ENCODE data around the gene METTL14. TPM values are rescaled to one million over a fixed set of nuclear protein-coding genes. Genes with fewer than 3 reads are reported as not detected.

The METTL14 gene
- total RNA-seq, 1 experiment from 2014 or later: 26.1 TPM

DNA sequence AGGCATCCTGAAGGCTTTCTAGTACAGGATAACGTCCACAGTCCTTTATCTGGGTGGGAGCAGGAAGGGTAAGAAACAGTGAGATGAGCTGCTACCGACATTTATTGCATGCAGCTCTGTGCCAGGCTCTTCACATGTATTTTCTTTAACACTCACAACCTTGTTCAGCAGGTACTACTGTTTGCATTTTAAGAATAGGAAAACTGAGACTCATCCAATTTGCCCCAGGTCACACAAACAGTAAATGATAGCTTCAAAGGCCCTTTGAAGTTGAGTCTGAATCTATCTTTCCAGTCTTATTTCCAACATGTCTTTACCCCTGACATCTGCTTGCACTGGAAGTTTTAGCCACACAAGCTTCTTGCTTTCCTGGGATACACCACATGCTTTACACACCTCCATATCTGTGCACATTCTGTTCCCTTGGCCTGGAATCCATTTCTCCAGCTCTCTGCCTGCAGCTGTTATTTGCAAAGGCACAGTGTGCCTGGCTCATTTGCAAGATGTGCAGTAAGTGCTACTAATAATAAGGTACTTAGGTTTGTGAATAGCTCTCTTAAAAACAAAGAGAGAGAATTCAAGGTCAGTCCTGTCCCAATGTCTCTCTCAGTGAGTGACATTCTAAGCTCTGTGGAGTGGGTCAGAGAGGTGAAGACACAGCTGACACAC, 61.2 kb downstream of the METTL14 start:
- Mint-ChIP-seq H3K27ac (ENCODE audit: unreplicated experiment) (no peak overlapping the region), H3K27me3 (ENCODE audit: unreplicated experiment) (no peaks in the 10 kb centered on the region), H3K9me3 (ENCODE audit: low read depth, unreplicated experiment) (no peaks in the 10 kb centered on the region), H3K36me3 (ENCODE audit: insufficient read depth, unreplicated experiment) (peaks cover 17% of the 10 kb centered on the region), H3K4me1 (ENCODE audit: low read depth, unreplicated experiment) (no peaks in the 10 kb centered on the region), H3K4me3 (ENCODE audit: low read depth, unreplicated experiment) (no peak overlapping the region)
- CTCF ChIA-PET: interaction anchor here (0.6 kb wide), 1 partner anchor 145 kb away, joined by 4 read pairs; no protein-coding TSS in a partner anchor
- no peak for DNase-seq
- TF ChIP-seq, protein P1, sequence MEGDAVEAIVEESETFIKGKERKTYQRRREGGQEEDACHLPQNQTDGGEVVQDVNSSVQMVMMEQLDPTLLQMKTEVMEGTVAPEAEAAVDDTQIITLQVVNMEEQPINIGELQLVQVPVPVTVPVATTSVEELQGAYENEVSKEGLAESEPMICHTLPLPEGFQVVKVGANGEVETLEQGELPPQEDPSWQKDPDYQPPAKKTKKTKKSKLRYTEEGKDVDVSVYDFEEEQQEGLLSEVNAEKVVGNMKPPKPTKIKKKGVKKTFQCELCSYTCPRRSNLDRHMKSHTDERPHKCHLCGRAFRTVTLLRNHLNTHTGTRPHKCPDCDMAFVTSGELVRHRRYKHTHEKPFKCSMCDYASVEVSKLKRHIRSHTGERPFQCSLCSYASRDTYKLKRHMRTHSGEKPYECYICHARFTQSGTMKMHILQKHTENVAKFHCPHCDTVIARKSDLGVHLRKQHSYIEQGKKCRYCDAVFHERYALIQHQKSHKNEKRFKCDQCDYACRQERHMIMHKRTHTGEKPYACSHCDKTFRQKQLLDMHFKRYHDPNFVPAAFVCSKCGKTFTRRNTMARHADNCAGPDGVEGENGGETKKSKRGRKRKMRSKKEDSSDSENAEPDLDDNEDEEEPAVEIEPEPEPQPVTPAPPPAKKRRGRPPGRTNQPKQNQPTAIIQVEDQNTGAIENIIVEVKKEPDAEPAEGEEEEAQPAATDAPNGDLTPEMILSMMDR (IDR thresholded peaks at IDR 0.05; ENCODE audit: unreplicated experiment): no peak
- no TSS peak for BruUV-seq (replicated peaks)
- intact Hi-C loops (cut with micrococcal nuclease; ENCODE audit: unreplicated experiment): no loop called here

DNA sequence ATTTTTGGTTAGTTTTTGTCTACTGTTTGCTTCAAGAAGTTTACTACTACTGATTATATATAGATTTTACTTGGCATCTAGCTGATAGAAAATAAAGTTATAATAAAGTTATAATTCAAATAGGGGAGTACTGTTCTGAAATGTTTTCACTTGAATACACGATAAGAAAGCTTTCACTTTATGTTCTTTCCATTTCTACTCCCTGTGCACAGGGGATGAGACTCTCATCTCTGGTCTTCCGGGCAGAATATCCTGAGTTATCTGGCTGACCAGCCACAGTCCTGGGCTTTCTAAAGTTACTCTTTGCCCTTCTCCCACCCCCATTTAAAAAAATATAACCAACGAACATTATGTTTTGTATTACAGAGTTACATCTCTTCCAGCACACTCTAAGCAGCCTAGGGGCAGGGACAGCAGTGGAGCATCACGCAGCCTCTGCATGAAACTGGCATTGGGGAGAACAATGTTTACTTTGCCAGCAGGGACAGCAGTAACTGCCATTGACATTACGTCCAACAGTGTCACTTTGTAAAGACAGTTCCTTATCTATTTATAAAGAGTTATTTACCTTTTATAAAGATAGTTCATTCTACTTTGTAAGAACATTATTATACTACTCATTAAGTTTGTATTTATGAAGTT, 64.3 kb downstream of the METTL14 start:
- TF ChIP-seq, protein P1 (IDR thresholded peaks at IDR 0.05; ENCODE audit: unreplicated experiment): no peak
- no TSS peak for BruUV-seq (replicated peaks)
- Mint-ChIP-seq H3K9me3 (ENCODE audit: low read depth, unreplicated experiment) (no peaks in the 10 kb centered on the region), H3K36me3 (ENCODE audit: insufficient read depth, unreplicated experiment) (peaks cover 14% of the 10 kb centered on the region), H3K4me3 (ENCODE audit: low read depth, unreplicated experiment) (no peak overlapping the region), H3K27me3 (ENCODE audit: unreplicated experiment) (no peaks in the 10 kb centered on the region), H3K27ac (ENCODE audit: unreplicated experiment) (no peak overlapping the region), H3K4me1 (ENCODE audit: low read depth, unreplicated experiment) (no peaks in the 10 kb centered on the region)
- CTCF ChIA-PET: no interaction called here
- no peak for DNase-seq
- intact Hi-C loops (cut with micrococcal nuclease; ENCODE audit: unreplicated experiment): no loop called here

DNA sequence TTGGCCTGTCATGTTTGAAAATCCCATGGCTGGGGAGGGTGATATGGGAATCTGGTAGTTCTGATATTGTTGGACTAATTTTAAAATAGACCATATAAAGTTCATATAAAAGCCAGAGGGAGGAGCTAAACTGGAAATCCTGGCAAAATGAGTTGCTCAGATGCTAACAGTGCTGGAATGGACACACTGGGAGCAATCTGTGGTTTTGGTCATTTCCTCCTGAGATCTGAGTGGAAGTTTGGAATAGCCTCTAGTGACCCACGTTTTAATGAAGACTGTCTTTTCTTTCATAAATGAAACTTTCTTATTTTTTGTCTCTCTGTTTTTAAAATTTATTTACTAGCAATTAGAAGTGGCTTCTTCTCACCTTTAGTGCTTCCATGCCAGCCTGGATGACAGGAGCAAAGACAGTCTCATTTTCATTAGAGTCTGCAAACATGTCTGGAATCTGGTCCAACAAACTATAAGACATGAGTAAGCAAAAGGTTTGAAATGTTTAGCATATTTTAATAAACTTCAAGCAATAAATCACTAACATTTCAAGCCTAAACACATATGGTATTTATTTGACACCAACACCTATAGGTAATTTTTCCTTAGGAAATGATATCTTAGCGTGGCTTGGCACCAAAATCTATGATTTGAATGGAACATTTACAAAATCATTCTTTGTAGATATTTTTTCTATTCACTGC, 66.6 kb downstream of the METTL14 start:
- Mint-ChIP-seq H3K4me3 (ENCODE audit: low read depth, unreplicated experiment) (no peak overlapping the region), H3K27me3 (ENCODE audit: unreplicated experiment) (no peaks in the 10 kb centered on the region), H3K9me3 (ENCODE audit: low read depth, unreplicated experiment) (no peaks in the 10 kb centered on the region), H3K36me3 (ENCODE audit: insufficient read depth, unreplicated experiment) (peaks cover 5% of the 10 kb centered on the region), H3K4me1 (ENCODE audit: low read depth, unreplicated experiment) (no peaks in the 10 kb centered on the region), H3K27ac (ENCODE audit: unreplicated experiment) (no peak overlapping the region)
- DNase-seq: no peak
- intact Hi-C loops (cut with micrococcal nuclease; ENCODE audit: unreplicated experiment): no loop called here
- no TSS peak for BruUV-seq (replicated peaks)
- TF ChIP-seq, protein P1 (IDR thresholded peaks at IDR 0.05; ENCODE audit: unreplicated experiment): no peak
- CTCF ChIA-PET: no interaction called here

DNA sequence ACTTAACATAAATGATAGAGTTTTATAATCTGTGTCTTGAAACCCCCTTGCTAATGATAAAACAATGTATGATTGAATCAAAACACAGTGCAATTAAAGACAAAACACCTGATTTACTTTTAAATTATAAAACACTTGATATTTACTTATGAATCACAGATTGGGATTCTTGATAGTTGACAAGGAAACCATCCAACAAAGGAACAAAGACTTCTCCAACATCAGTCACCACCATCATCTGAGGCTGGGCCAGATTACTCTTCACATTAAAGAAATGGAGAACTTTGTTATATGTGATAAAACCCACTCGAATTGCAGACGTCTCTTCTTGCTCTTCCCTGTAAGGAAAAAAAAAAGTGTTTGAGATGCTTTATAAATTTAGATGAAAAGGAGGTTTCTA, 67.4 kb downstream of the METTL14 start:
- H3K4me3 Mint-ChIP-seq (ENCODE audit: low read depth, unreplicated experiment): no peak overlapping the region
- H3K27me3 Mint-ChIP-seq (ENCODE audit: unreplicated experiment): no peaks in the 10 kb centered on the region
- H3K27ac Mint-ChIP-seq (ENCODE audit: unreplicated experiment): no peak overlapping the region
- no peaks in the 10 kb centered on the region for H3K9me3 Mint-ChIP-seq (ENCODE audit: low read depth, unreplicated experiment)
- CTCF ChIA-PET: no interaction called here
- TF ChIP-seq, protein P1 (IDR thresholded peaks at IDR 0.05; ENCODE audit: unreplicated experiment): no peak
- peaks cover 5% of the 10 kb centered on the region for H3K36me3 Mint-ChIP-seq (ENCODE audit: insufficient read depth, unreplicated experiment)
- no peaks in the 10 kb centered on the region for H3K4me1 Mint-ChIP-seq (ENCODE audit: low read depth, unreplicated experiment)
- DNase-seq: no peak
- intact Hi-C loops (cut with micrococcal nuclease; ENCODE audit: unreplicated experiment): no loop called here
- no TSS peak for BruUV-seq (replicated peaks)

Data from Calu3 (cell line).